IMR-90 (cell line): ENCODE data around the gene POLR2J. TPM values are rescaled to one million over a fixed set of nuclear protein-coding genes. Genes with fewer than 3 reads are reported as not detected.

Experiments used
- ATAC-seq: fragments of 200-7000 bp; cut with Tn5 transposase; 2 replicates; pipeline ENCODE4 v1.9.1; 2020; ENCODE audit warnings: low read depth, mild to moderate bottlenecking, moderate library complexity
- BruUV-seq: library from RNA; stranded (reverse); fragments of 400-500 nt; replicated peaks from 2 replicates; lab custom pipeline; 2021; lab: Mats Ljungman, UMichigan
- CTCF ChIA-PET: fragments of 300-600 bp; formaldehyde crosslinking; extraction: SDS; loops from one replicate; lab custom pipeline; 2021; ENCODE audit warnings: antibody characterized with exemption; lab: Yijun Ruan, JAX
- POLR2A ChIA-PET: fragments of 300-600 bp; sonication (Branson Sonifier 250); formaldehyde crosslinking; loops from one replicate; lab custom pipeline; 2022; ENCODE audit warnings: antibody characterized with exemption; ENCODE audit not compliant: unreplicated experiment; lab: Charles Lee
- DNase-seq: peaks from one replicate; pipeline ENCODE4 v3.0.0; 2013
- H2AFZ ChIP-seq: replicated peaks from 2 replicates; pipeline ENCODE3; 2013; ENCODE audit warnings: low read length, mild to moderate bottlenecking; ENCODE audit not compliant: poor library complexity
- H2AK5ac ChIP-seq: 2 replicates; pipeline ENCODE4 v1.6.1; 2013; ENCODE audit warnings: low read depth, low read length, inconsistent platforms
- H2AK9ac ChIP-seq: replicated peaks from 2 replicates; pipeline ENCODE3; 2013; ENCODE audit warnings: mild to moderate bottlenecking, low read depth, low read length, moderate library complexity; ENCODE audit not compliant: poor library complexity
- H2BK120ac ChIP-seq: 2 replicates; pipeline ENCODE4 v1.6.1; 2013; ENCODE audit warnings: low read depth, low read length, inconsistent platforms
- H2BK15ac ChIP-seq: 3 replicates; pipeline ENCODE4 v1.6.1; 2013; ENCODE audit warnings: low read depth, low read length, inconsistent platforms
- H2BK20ac ChIP-seq: 2 replicates; pipeline ENCODE4 v1.6.1; 2013; ENCODE audit warnings: low read depth, mild to moderate bottlenecking, inconsistent platforms, low read length, moderate library complexity
- H2BK5ac ChIP-seq: 2 replicates; pipeline ENCODE4 v1.6.1; 2013; ENCODE audit warnings: mild to moderate bottlenecking, low read depth, low read length, inconsistent platforms; ENCODE audit not compliant: poor library complexity, severe bottlenecking
- H3K14ac ChIP-seq: replicated peaks from 2 replicates; pipeline ENCODE4 v1.6.1; 2013; ENCODE audit warnings: low read depth, low read length, inconsistent platforms
- H3K18ac ChIP-seq: 2 replicates; pipeline ENCODE4 v1.6.1; 2013; ENCODE audit warnings: low read depth, low read length, control low read depth
- H3K23ac ChIP-seq: 2 replicates; pipeline ENCODE4 v1.6.1; 2013; ENCODE audit warnings: low read depth, low read length, inconsistent platforms
- H3K27ac ChIP-seq: 2 replicates; pipeline ENCODE4 v1.5.1; 2013; ENCODE audit warnings: mild to moderate bottlenecking, control low read depth, low read length; ENCODE audit not compliant: insufficient read depth
- H3K27me3 ChIP-seq: 2 replicates; pipeline ENCODE4 v1.6.1; 2013; ENCODE audit warnings: low read length; ENCODE audit not compliant: control insufficient read depth, insufficient read depth
- H3K36me3 ChIP-seq: 2 replicates; pipeline ENCODE4 v1.6.1; 2013; ENCODE audit warnings: low read length, mixed read lengths; ENCODE audit not compliant: control insufficient read depth, insufficient read depth
- H3K4ac ChIP-seq: 2 replicates; pipeline ENCODE4 v1.6.1; 2013; ENCODE audit warnings: low read depth, low read length, inconsistent platforms
- H3K4me1 ChIP-seq: 2 replicates; pipeline ENCODE4 v1.6.1; 2013; ENCODE audit warnings: low read length, mixed read lengths; ENCODE audit not compliant: control insufficient read depth, insufficient read depth
- H3K4me2 ChIP-seq: 2 replicates; pipeline ENCODE4 v1.6.1; 2013; ENCODE audit warnings: low read depth, mild to moderate bottlenecking, control low read depth, low read length, moderate library complexity
- H3K4me3 ChIP-seq: 2 replicates; pipeline ENCODE4 v1.5.1; 2013; ENCODE audit warnings: low read depth, mild to moderate bottlenecking, control low read depth, low read length, moderate library complexity; ENCODE audit not compliant: insufficient read depth
- H3K56ac ChIP-seq: 2 replicates; pipeline ENCODE4 v1.6.1; 2013; ENCODE audit warnings: low read length, inconsistent platforms; ENCODE audit not compliant: insufficient read depth; ENCODE audit errors: extremely low read depth
- H3K79me1 ChIP-seq, 2 experiments: 2 replicates each; pipeline ENCODE4 v1.6.1; 2013; ENCODE audit warnings: low read length in 2 of 2, inconsistent platforms in 1 of 2, low read depth in 1 of 2
- H3K9ac ChIP-seq: 2 replicates; pipeline ENCODE4 v1.6.1; 2013; ENCODE audit warnings: low read depth, low read length, control low read depth
- H3K9me1 ChIP-seq: 2 replicates; pipeline ENCODE4 v1.6.1; 2013; ENCODE audit warnings: low read length, inconsistent platforms; ENCODE audit not compliant: insufficient read depth
- H3K9me3 ChIP-seq: 2 replicates; pipeline ENCODE4 v1.6.1; 2013; ENCODE audit warnings: low read length; ENCODE audit not compliant: control insufficient read depth, insufficient read depth
- H4K20me1 ChIP-seq: 2 replicates; pipeline ENCODE4 v1.6.1; 2013; ENCODE audit warnings: low read length, inconsistent platforms; ENCODE audit not compliant: insufficient read depth
- H4K5ac ChIP-seq: 2 replicates; pipeline ENCODE4 v1.6.1; 2013; ENCODE audit warnings: mild to moderate bottlenecking, low read depth, low read length, control low read depth
- H4K8ac ChIP-seq, 2 experiments: 2 replicates each; pipeline ENCODE4 v1.6.1; 2013; ENCODE audit warnings: low read depth in 2 of 2, low read length in 2 of 2, control low read depth in 1 of 2, inconsistent platforms in 1 of 2
- H4K91ac ChIP-seq: 2 replicates; pipeline ENCODE4 v1.6.1; 2013; ENCODE audit warnings: low read depth, low read length, inconsistent platforms; ENCODE audit not compliant: insufficient read depth
- BHLHE40 ChIP-seq: fragments of 150-350 bp; IDR thresholded peaks from 2 replicates; pipeline ENCODE4 v1.6.1; 2016; ENCODE audit warnings: mild to moderate bottlenecking, low read depth, low read length
- CEBPB ChIP-seq: IDR thresholded peaks from 2 replicates; pipeline ENCODE4 v1.6.1; 2012; ENCODE audit warnings: low read depth, low read length, improper control_type of control experiment
- CHD1 ChIP-seq: IDR thresholded peaks from 2 replicates; pipeline ENCODE4 v1.6.1; 2012; ENCODE audit warnings: low read depth, low read length, improper control_type of control experiment
- FOS ChIP-seq: fragments of 150-350 bp; IDR thresholded peaks from 2 replicates; pipeline ENCODE4 v1.6.1; 2016; ENCODE audit warnings: low read depth, low read length
- MAFK ChIP-seq: IDR thresholded peaks from 2 replicates; pipeline ENCODE4 v1.6.1; 2012; ENCODE audit warnings: low read depth, low read length, improper control_type of control experiment
- MXI1 ChIP-seq: IDR thresholded peaks from 2 replicates; pipeline ENCODE4 v1.6.1; 2012; ENCODE audit warnings: low read depth, mild to moderate bottlenecking, low read length, moderate library complexity, borderline replicate concordance
- NFE2L2 ChIP-seq: fragments of 150-350 bp; IDR thresholded peaks from 2 replicates; pipeline ENCODE4 v1.6.1; 2016; ENCODE audit warnings: low read depth, mild to moderate bottlenecking, low read length
- RCOR1 ChIP-seq: IDR thresholded peaks from 2 replicates; pipeline ENCODE4 v1.6.1; 2012; ENCODE audit warnings: mild to moderate bottlenecking, low read length, improper control_type of control experiment; ENCODE audit not compliant: insufficient replicate concordance
- RFX5 ChIP-seq: IDR thresholded peaks from 2 replicates; pipeline ENCODE4 v1.8.0; 2012; ENCODE audit warnings: low read depth, mild to moderate bottlenecking, low read length, moderate library complexity
- SMC3 ChIP-seq: fragments of 150-350 bp; IDR thresholded peaks from 2 replicates; pipeline ENCODE4 v1.6.1; 2016; ENCODE audit warnings: low read depth, mild to moderate bottlenecking, antibody characterized with exemption, low read length, moderate library complexity
- WGBS, 2 experiments: methylation state at CpG; one replicate each; pipeline versions ENCODE4 v1.1.5 to v1.1.7; 2013; ENCODE audit warnings: missing lambda C conversion rate in 2 of 2; ENCODE audit not compliant: insufficient read length in 1 of 2; ENCODE audit errors: extremely low coverage in 2 of 2; 5-methylcytosine and 5-hydroxymethylcytosine counted together
- dilution Hi-C: fragments of 300-500 bp; cut with HindIII; formaldehyde crosslinking; loops from one replicate; pipeline ENCODE4 v1.14.3; 2018; ENCODE audit warnings: low sequenced_read_pairs; ENCODE audit not compliant: unreplicated experiment
- in situ Hi-C: fragments of 300-500 bp; cut with MboI; formaldehyde crosslinking; loops from 3 replicates; pipeline ENCODE4 v1.14.3; 2019; ENCODE audit warnings: low sequenced_read_pairs, inconsistent platforms, mixed read lengths
- intact Hi-C: fragments of 100-400 bp; cut with micrococcal nuclease; formaldehyde crosslinking; loops from 2 replicates; pipeline ENCODE4 v1.10.0; 2022
- polyA plus RNA-seq, 3 experiments: library from polyadenylated mRNA; depleted of rRNA; stranded (reverse); fragments of >200 nt; gene quantifications; 2 replicates each; pipeline ENCODE4 v1.2.3, GENCODE V29; 2012; ENCODE audit warnings: low replicate concordance in 1 of 3
- total RNA-seq: library from RNA; depleted of rRNA; stranded (reverse); fragments of >200 nt; gene quantifications from 2 replicates; pipeline ENCODE4 v1.2.3, GENCODE V29; 2012
- TF ChIP-seq, protein P1 (sequence below): conservative IDR thresholded peaks from 2 replicates; pipeline ENCODE4 v1.5.1; 2012; ENCODE audit warnings: mild to moderate bottlenecking, low read depth, low read length, improper control_type of control experiment
- TF ChIP-seq, protein P2 (sequence below): fragments of 150-350 bp; IDR thresholded peaks from 2 replicates; pipeline ENCODE4 v1.6.1; 2016; ENCODE audit warnings: low read depth, mild to moderate bottlenecking, low read length, moderate library complexity, borderline replicate concordance

Gene POLR2J
- total and polyA plus RNA-seq, 2 of the 4 experiments (the other 2 are of a cell fraction), result 20.8 to 92.6 TPM

DNA sequence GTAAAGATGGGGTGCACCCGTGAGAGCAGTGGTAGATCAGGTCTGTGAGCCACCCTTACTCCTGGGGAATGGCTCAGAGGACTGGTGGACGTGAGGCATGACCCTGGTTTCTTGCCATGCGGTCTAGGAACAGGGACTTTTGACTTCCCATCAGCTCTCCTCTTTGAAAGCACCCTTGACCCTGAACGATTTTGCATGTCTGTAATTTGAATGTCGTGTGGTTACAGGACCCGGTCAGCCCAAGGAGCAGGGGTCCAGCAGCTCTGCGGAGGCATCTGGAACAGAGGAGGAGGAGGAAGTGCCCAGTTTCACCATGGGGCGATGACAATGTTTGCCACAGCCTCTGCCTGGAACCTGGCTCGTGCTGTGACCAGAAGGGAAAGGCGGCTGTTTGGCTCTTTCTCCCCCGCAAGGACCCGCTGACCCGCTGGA is 53.9 kb downstream of the POLR2J start:
- Histone ChIP-seq H3K9me1 (no peaks in the 10 kb centered on the region), H3K36me3 (peaks cover 42% of the 10 kb centered on the region), H3K23ac (no peak overlapping the region), H4K20me1 (no peaks in the 10 kb centered on the region; the same call in none of the 2 replicates), H2BK15ac (no peak overlapping the region), H3K27ac (no peak overlapping the region), H3K9ac (no peak overlapping the region), H2AFZ (no peak overlapping the region), H3K4me3 (no peak overlapping the region), H3K79me1 (peaks cover 11 to 20% of the 10 kb centered on the region in 2 experiments), H3K27me3 (no peaks in the 10 kb centered on the region), H3K9me3 (no peaks in the 10 kb centered on the region), H4K91ac (no peak overlapping the region), H3K4me1 (no peaks in the 10 kb centered on the region), H4K5ac (no peak overlapping the region), H2BK20ac (no peak overlapping the region), H3K4ac (no peak overlapping the region), H3K4me2 (no peak overlapping the region), H3K18ac (no peak overlapping the region), H4K8ac (no peak overlapping the region), H2BK120ac (no peak overlapping the region), H2AK9ac (no peak overlapping the region), H3K56ac (no peak overlapping the region), H2AK5ac (no peak overlapping the region), H2BK5ac (no peak overlapping the region), H3K14ac (no peak overlapping the region)
- BruUV-seq, result no TSS peak
- intact Hi-C loops (no loop called here), in situ Hi-C loops (no loop called here), dilution Hi-C loops (no loop called here)
- DNase-seq (no peak), ATAC-seq (no peak)
- WGBS, 2 experiments, result 95% methylated on average over 3 of the region's 13 CpGs; no CpG with 5 or more reads in 1 of the 2 experiments
- CTCF ChIA-PET, result no interaction called here
- TF ChIP-seq CHD1 (no peak), NFE2L2 (no peak), RCOR1 (no peak), MAFK (no peak), CEBPB (no peak), MXI1 (no peak), SMC3 (no peak), RFX5 (no peak), BHLHE40 (no peak), FOS (no peak)
- TF ChIP-seq, protein P1, sequence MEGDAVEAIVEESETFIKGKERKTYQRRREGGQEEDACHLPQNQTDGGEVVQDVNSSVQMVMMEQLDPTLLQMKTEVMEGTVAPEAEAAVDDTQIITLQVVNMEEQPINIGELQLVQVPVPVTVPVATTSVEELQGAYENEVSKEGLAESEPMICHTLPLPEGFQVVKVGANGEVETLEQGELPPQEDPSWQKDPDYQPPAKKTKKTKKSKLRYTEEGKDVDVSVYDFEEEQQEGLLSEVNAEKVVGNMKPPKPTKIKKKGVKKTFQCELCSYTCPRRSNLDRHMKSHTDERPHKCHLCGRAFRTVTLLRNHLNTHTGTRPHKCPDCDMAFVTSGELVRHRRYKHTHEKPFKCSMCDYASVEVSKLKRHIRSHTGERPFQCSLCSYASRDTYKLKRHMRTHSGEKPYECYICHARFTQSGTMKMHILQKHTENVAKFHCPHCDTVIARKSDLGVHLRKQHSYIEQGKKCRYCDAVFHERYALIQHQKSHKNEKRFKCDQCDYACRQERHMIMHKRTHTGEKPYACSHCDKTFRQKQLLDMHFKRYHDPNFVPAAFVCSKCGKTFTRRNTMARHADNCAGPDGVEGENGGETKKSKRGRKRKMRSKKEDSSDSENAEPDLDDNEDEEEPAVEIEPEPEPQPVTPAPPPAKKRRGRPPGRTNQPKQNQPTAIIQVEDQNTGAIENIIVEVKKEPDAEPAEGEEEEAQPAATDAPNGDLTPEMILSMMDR, result no peak
- TF ChIP-seq, protein P2, sequence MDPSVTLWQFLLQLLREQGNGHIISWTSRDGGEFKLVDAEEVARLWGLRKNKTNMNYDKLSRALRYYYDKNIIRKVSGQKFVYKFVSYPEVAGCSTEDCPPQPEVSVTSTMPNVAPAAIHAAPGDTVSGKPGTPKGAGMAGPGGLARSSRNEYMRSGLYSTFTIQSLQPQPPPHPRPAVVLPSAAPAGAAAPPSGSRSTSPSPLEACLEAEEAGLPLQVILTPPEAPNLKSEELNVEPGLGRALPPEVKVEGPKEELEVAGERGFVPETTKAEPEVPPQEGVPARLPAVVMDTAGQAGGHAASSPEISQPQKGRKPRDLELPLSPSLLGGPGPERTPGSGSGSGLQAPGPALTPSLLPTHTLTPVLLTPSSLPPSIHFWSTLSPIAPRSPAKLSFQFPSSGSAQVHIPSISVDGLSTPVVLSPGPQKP, result no peak
- POLR2A ChIA-PET, result no interaction called here
